Panc1 (cell line): ENCODE measurements around the gene BCR. TPM values are rescaled to one million over a fixed set of nuclear protein-coding genes. Genes with fewer than 3 reads are reported as not detected.

Experiments used
- ATAC-seq: fragments of 200-7000 bp; cut with Tn5 transposase; 2 replicates; pipeline ENCODE4 v1.9.1; 2020; ENCODE audit warnings: mild to moderate bottlenecking, moderate library complexity
- BruUV-seq: library from RNA; stranded (reverse); fragments of 400-500 nt; replicated peaks from 2 replicates; lab custom pipeline; 2021; lab: Mats Ljungman, UMichigan
- CTCF ChIA-PET: fragments of 300-600 bp; sonication (Branson Sonifier 250); formaldehyde crosslinking; loops from one replicate; lab custom pipeline; 2022; ENCODE audit warnings: antibody characterized with exemption; lab: Charles Lee
- POLR2A ChIA-PET: fragments of 300-600 bp; sonication (Branson Sonifier 250); formaldehyde crosslinking; loops from one replicate; lab custom pipeline; 2022; ENCODE audit warnings: antibody characterized with exemption; lab: Charles Lee
- DNase-seq: peaks from one replicate; pipeline ENCODE4 v3.0.0-alpha.2; 2010; ENCODE audit warnings: low read depth, low spot score
- H3K27ac ChIP-seq: 2 replicates; pipeline ENCODE4 v1.5.1; 2011; ENCODE audit warnings: mild to moderate bottlenecking, low read length, inconsistent platforms
- H3K27me3 ChIP-seq: fragments of 200-500 bp; sonication (Bioruptor generic); 2 replicates; pipeline ENCODE4 v1.6.0; 2014; ENCODE audit warnings: low read length, inconsistent platforms; ENCODE audit not compliant: control insufficient read depth, insufficient read depth
- H3K36me3 ChIP-seq: fragments of 200-500 bp; sonication (Bioruptor generic); 2 replicates; pipeline ENCODE4 v1.5.1; 2014; ENCODE audit warnings: inconsistent platforms, mild to moderate bottlenecking, low read length, moderate library complexity; ENCODE audit not compliant: control insufficient read depth, insufficient read depth
- H3K4me1 ChIP-seq: 2 replicates; pipeline ENCODE4 v1.5.1; 2011; ENCODE audit warnings: inconsistent platforms, mild to moderate bottlenecking, low read length, moderate library complexity; ENCODE audit not compliant: control insufficient read depth, insufficient read depth
- H3K4me3 ChIP-seq, 2 experiments: 2 replicates each; pipeline ENCODE4 v1.5.1; 2011 to 2012; ENCODE audit warnings: low read depth in 2 of 2, low read length in 2 of 2, mild to moderate bottlenecking in 2 of 2, inconsistent platforms in 1 of 2, moderate library complexity in 1 of 2
- H3K9me3 ChIP-seq: fragments of 200-500 bp; sonication (Bioruptor generic); 2 replicates; pipeline ENCODE4 v1.5.1; 2014; ENCODE audit warnings: low read depth, mild to moderate bottlenecking, inconsistent platforms, low read length, moderate library complexity; ENCODE audit not compliant: control insufficient read depth, insufficient read depth
- CTCF ChIP-seq: fragments of 450-650 bp; IDR thresholded peaks from 2 replicates; pipeline ENCODE4 v1.5.1; 2017; ENCODE audit warnings: mild to moderate bottlenecking
- POLR2AphosphoS5 ChIP-seq: IDR thresholded peaks from 2 replicates; pipeline ENCODE4 v1.6.1; 2012; ENCODE audit warnings: mild to moderate bottlenecking, low read depth, low read length, moderate library complexity
- REST ChIP-seq, 2 experiments: IDR thresholded peaks; 2 replicates each; pipeline ENCODE4 v1.6.1; 2011 to 2012; ENCODE audit warnings: low read depth in 2 of 2, control low read depth in 1 of 2, low read length in 1 of 2, mild to moderate bottlenecking in 1 of 2, moderate library complexity in 1 of 2; ENCODE audit not compliant: insufficient read depth in 1 of 2
- SIN3A ChIP-seq: IDR thresholded peaks from 2 replicates; pipeline ENCODE4 v1.6.1; 2012; ENCODE audit warnings: low read depth, mild to moderate bottlenecking, low read length, moderate library complexity, borderline replicate concordance; ENCODE audit not compliant: insufficient read depth
- TCF7L2 ChIP-seq: IDR thresholded peaks from 2 replicates; pipeline ENCODE4 v1.6.1; 2011; ENCODE audit warnings: mild to moderate bottlenecking, low read depth, low read length, inconsistent platforms
- in situ Hi-C: cut with HindIII; loops from 2 replicates; pipeline ENCODE4 v1.10.0; 2016; ENCODE audit warnings: low sequenced_read_pairs, low pct_unique_long_range_greater_than_20kb
- intact Hi-C: fragments of 100-400 bp; cut with micrococcal nuclease; formaldehyde crosslinking; loops from one replicate; pipeline ENCODE4 v1.10.0; 2022; ENCODE audit not compliant: unreplicated experiment
- total RNA-seq: library from RNA; stranded (reverse); gene quantifications from one replicate; pipeline ENCODE4 v1.2.1, GENCODE V29; 2021; ENCODE audit not compliant: unreplicated experiment

BCR gene
- total RNA-seq, 1 experiment from 2014 or later = 32.1 TPM

- in situ Hi-C loops = no loop called here
- no TSS peak for BruUV-seq
- no peak overlapping the region for H3K4me3 ChIP-seq
- H3K36me3 ChIP-seq = no peaks in the 10 kb centered on the region
- POLR2A ChIA-PET = no interaction called here
- H3K27ac ChIP-seq = no peak overlapping the region
- intact Hi-C loops = no loop called here
- H3K9me3 ChIP-seq = no peaks in the 10 kb centered on the region
- no peak for TF ChIP-seq SIN3A
- TF ChIP-seq POLR2AphosphoS5 = no peak
- TF ChIP-seq TCF7L2 = no peak
- TF ChIP-seq CTCF = no peak
- no peak for TF ChIP-seq REST (IDR thresholded peaks at IDR 0.05; ENCODE audit: insufficient read depth in 1 of 2, low read depth in 2 of 2, low read length in 1 of 2)
- CTCF ChIA-PET = no interaction called here
- ATAC-seq (no peak), DNase-seq (no peak)
- H3K4me1 ChIP-seq = no peaks in the 10 kb centered on the region
- no peaks in the 10 kb centered on the region for H3K27me3 ChIP-seq
Observed at GRCh38 chr22:23158516-23159290, 21.6 kb upstream of the BCR start.

GRCh38 chr22:23159291-23159630, 21.0 kb upstream of the BCR start:
- no peaks in the 10 kb centered on the region for H3K4me1 ChIP-seq
- POLR2A ChIA-PET = no interaction called here
- BruUV-seq = no TSS peak
- in situ Hi-C loops (no loop called here), intact Hi-C loops (no loop called here)
- DNase-seq (no peak), ATAC-seq (no peak)
- no peak overlapping the region for H3K27ac ChIP-seq
- no peaks in the 10 kb centered on the region for H3K27me3 ChIP-seq
- H3K4me3 ChIP-seq = no peak overlapping the region
- H3K9me3 ChIP-seq = no peaks in the 10 kb centered on the region
- no peaks in the 10 kb centered on the region for H3K36me3 ChIP-seq
- no peak for TF ChIP-seq CTCF
- TF ChIP-seq TCF7L2 = no peak
- no peak for TF ChIP-seq POLR2AphosphoS5
- no peak for TF ChIP-seq REST (IDR thresholded peaks at IDR 0.05; ENCODE audit: insufficient read depth in 1 of 2, low read depth in 2 of 2, low read length in 1 of 2)
- TF ChIP-seq SIN3A = no peak
- CTCF ChIA-PET = no interaction called here
